Fibroblast of lung (primary cell): ENCODE measurements around the gene CPNE2. TPM values are rescaled to one million over a fixed set of nuclear protein-coding genes. Genes with fewer than 3 reads are reported as not detected.
A peak's percentile ranks its signal among the peaks of the same experiment; 100 is the strongest.

Experiments used
- DNase-seq, 2 donors: peaks; one replicate each; pipeline versions ENCODE4 v3.0.0 to v3.0.0-alpha.2; 2010; ENCODE audit warnings: low read depth in 2 of 2
- H2AFZ ChIP-seq: 2 replicates; pipeline ENCODE4 v1.5.1; 2012; ENCODE audit warnings: low read length, control low read depth, inconsistent platforms
- H3K27ac ChIP-seq: 2 replicates; pipeline ENCODE4 v1.5.1; 2011; ENCODE audit warnings: low read length, control low read depth; ENCODE audit not compliant: insufficient read depth
- H3K27me3 ChIP-seq: 2 replicates; pipeline ENCODE4 v1.5.1; 2011; ENCODE audit warnings: mild to moderate bottlenecking, low read length; ENCODE audit not compliant: control insufficient read depth, insufficient read depth
- H3K36me3 ChIP-seq: 2 replicates; pipeline ENCODE4 v1.5.1; 2011; ENCODE audit warnings: low read length; ENCODE audit not compliant: control insufficient read depth, insufficient read depth
- H3K4me1 ChIP-seq: 2 replicates; pipeline ENCODE4 v1.5.1; 2011; ENCODE audit warnings: low read length; ENCODE audit not compliant: control insufficient read depth, insufficient read depth; ENCODE audit errors: extremely low read depth
- H3K4me2 ChIP-seq: 2 replicates; pipeline ENCODE4 v1.5.1; 2011; ENCODE audit warnings: low read length, control low read depth; ENCODE audit not compliant: insufficient read depth; ENCODE audit errors: extremely low read depth
- H3K4me3 ChIP-seq, 4 experiments: fragments of 200-600 bp in 1 of 4; sonication (generic) in 1 of 4; replicated peaks in 1 of 4; 2 replicates each; pipeline ENCODE4 v1.5.1; 2011 to 2016; ENCODE audit warnings: low read length in 4 of 4, low read depth in 3 of 4, mild to moderate bottlenecking in 3 of 4, control low read depth in 2 of 4, inconsistent platforms in 1 of 4, mixed read lengths in 1 of 4; ENCODE audit not compliant: insufficient read depth in 1 of 4; ENCODE audit errors: control extremely low read depth in 1 of 4
- H3K79me2 ChIP-seq: 2 replicates; pipeline ENCODE4 v1.5.1; 2012; ENCODE audit warnings: mild to moderate bottlenecking, low read length, inconsistent platforms; ENCODE audit not compliant: control insufficient read depth, insufficient read depth
- H3K9ac ChIP-seq: 2 replicates; pipeline ENCODE4 v1.5.1; 2011; ENCODE audit warnings: mild to moderate bottlenecking, low read length, control low read depth; ENCODE audit not compliant: insufficient read depth
- H3K9me3 ChIP-seq: 2 replicates; pipeline ENCODE4 v1.5.1; 2012; ENCODE audit warnings: low read depth, low read length; ENCODE audit not compliant: control insufficient read depth, insufficient read depth
- H4K20me1 ChIP-seq: 2 replicates; pipeline ENCODE4 v1.5.1; 2011; ENCODE audit warnings: low read length; ENCODE audit not compliant: control insufficient read depth, insufficient read depth; ENCODE audit errors: extremely low read depth
- EZH2 ChIP-seq: IDR thresholded peaks from 2 replicates; pipeline ENCODE4 v1.5.1; 2012; ENCODE audit warnings: low read length, control low read depth, mild to moderate bottlenecking; ENCODE audit errors: missing control alignments
- polyA plus RNA-seq, 2 donors: library from polyadenylated mRNA; depleted of rRNA in 1 of 2; stranded (reverse) in 1 of 2; unstranded in 1 of 2; fragments of >200 nt; gene quantifications; 2 replicates each; pipeline ENCODE4 v1.2.1, GENCODE V29; 2011 to 2012; ENCODE audit warnings: missing spikeins in 1 of 2
- total RNA-seq: library from RNA; depleted of rRNA; stranded (reverse); fragments of >200 nt; gene quantifications from 2 replicates; pipeline ENCODE4 v1.2.1, GENCODE V29; 2014
- TF ChIP-seq, protein P1 (sequence below), 2 donors: IDR thresholded peaks in 1 of 2; conservative IDR thresholded peaks in 1 of 2; 1 replicate in 1 of 2; 2 replicates in 1 of 2; pipeline ENCODE4 v1.5.1; 2011 to 2012; ENCODE audit warnings: low read length in 2 of 2, control low read depth in 1 of 2, inconsistent platforms in 1 of 2, low read depth in 1 of 2, mild to moderate bottlenecking in 1 of 2

Gene CPNE2
- total and polyA plus RNA-seq, 2 donors (not counting 1 experiment from before 2014, with no cell fraction given) = 20.5 to 39.6 TPM

DNA sequence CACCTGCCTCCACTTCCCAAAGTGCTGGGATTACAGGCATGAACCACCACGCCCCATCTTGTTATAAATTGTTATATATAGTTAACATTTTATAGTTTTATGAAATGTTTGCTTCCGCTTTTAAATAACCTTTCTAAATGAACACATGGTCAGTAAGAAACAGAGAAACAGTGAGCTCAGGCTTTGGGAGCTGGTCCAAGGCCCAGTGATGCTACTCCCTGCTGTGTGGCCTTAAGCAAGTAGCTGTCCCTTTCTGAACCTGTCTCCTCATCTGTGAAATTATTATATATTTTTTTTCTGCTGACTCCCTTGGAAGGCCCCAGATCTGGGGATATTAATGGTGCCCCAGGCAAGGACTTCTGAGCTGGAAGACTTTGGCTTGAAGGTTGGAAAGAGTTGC lies 19.0 kb downstream of the CPNE2 start:
- Histone ChIP-seq H3K4me2 (no peak overlapping the region), H3K27me3 (no peaks in the 10 kb centered on the region), H3K36me3 (no peaks in the 10 kb centered on the region), H2AFZ (no peak overlapping the region), H3K4me3 (no peak overlapping the region), H3K9me3 (no peaks in the 10 kb centered on the region), H4K20me1 (no peaks in the 10 kb centered on the region), H3K27ac (no peak overlapping the region), H3K79me2 (no peaks in the 10 kb centered on the region), H3K4me1 (peaks cover 18% of the 10 kb centered on the region), H3K9ac (no peak overlapping the region)
- no peak for DNase-seq
- TF ChIP-seq, protein P1, sequence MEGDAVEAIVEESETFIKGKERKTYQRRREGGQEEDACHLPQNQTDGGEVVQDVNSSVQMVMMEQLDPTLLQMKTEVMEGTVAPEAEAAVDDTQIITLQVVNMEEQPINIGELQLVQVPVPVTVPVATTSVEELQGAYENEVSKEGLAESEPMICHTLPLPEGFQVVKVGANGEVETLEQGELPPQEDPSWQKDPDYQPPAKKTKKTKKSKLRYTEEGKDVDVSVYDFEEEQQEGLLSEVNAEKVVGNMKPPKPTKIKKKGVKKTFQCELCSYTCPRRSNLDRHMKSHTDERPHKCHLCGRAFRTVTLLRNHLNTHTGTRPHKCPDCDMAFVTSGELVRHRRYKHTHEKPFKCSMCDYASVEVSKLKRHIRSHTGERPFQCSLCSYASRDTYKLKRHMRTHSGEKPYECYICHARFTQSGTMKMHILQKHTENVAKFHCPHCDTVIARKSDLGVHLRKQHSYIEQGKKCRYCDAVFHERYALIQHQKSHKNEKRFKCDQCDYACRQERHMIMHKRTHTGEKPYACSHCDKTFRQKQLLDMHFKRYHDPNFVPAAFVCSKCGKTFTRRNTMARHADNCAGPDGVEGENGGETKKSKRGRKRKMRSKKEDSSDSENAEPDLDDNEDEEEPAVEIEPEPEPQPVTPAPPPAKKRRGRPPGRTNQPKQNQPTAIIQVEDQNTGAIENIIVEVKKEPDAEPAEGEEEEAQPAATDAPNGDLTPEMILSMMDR (conservative IDR thresholded peaks at IDR 0.05 in 1 of 2, IDR thresholded peaks at IDR 0.05 in 1 of 2; ENCODE audit: low read depth in 1 of 2, low read length in 2 of 2) = no peak
- TF ChIP-seq EZH2 = no peak

DNA sequence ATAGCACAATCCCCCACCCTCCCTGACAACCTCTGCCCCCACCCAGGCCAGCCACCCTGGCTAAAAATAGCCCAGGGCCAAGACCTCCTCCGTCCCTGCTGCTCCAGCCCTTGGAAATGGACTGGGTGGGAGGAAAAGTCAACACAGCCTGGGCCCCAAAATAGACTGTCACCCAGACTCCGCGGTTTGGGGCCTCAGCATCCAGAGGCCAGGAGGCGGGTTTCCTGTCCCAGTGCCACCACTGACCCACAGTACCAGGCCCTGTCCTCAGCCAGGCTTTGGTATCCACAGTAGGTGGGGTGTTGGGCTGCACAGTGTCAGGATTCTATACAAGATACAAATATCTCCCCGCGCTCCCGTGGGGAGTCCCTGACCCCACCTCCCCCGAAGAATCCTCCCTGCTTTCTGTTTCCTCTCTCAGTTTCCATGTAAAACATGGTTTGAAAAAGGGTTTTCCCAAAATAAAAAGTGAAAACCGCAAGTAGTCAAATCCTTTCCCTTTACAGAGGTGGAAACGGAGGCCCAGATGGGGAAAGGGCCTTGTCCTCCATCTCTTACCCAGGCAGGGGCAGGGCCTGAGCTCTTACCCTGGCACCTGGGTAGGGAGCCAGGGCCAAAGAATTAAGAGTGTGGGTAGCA lies 20.1 kb downstream of the CPNE2 start:
- no peak overlapping the region for H3K4me3 ChIP-seq
- H4K20me1 ChIP-seq = no peaks in the 10 kb centered on the region
- TF ChIP-seq, protein P1 (conservative IDR thresholded peaks at IDR 0.05 in 1 of 2, IDR thresholded peaks at IDR 0.05 in 1 of 2; ENCODE audit: low read depth in 1 of 2, low read length in 2 of 2) = no peak
- TF ChIP-seq EZH2 = no peak
- H3K27me3 ChIP-seq = no peaks in the 10 kb centered on the region
- no peak overlapping the region for H3K27ac ChIP-seq
- H3K9ac ChIP-seq = no peak overlapping the region
- H2AFZ ChIP-seq = peak overlapping the region; percentile 5
- DNase-seq = no peak
- H3K36me3 ChIP-seq = no peaks in the 10 kb centered on the region
- H3K9me3 ChIP-seq = no peaks in the 10 kb centered on the region
- no peaks in the 10 kb centered on the region for H3K79me2 ChIP-seq
- peaks cover 16% of the 10 kb centered on the region for H3K4me1 ChIP-seq
- peak overlapping the region; percentile 59 for H3K4me2 ChIP-seq

DNA sequence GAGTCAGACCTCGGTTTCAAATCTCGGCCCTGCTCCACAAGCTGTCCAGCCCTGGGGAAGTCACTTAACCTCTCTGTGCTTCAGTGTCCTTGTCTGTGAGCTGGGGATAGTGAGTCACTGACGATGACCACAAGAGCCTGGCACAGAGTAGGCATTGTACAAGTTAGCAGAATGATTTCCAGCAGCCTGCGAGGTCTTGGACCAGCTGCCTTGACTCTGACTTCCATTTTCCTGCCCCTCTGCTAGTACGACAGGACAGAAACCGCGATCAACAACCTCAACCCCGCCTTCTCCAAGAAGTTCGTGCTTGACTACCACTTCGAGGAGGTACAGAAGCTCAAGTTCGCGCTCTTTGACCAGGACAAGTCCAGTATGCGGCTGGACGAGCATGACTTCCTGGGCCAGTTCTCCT lies 20.7 kb downstream of the CPNE2 start:
- no peaks in the 10 kb centered on the region for H3K36me3 ChIP-seq
- H3K27ac ChIP-seq = no peak overlapping the region
- H3K9me3 ChIP-seq = no peaks in the 10 kb centered on the region
- no peak overlapping the region for H3K9ac ChIP-seq
- peaks cover 16% of the 10 kb centered on the region for H3K4me1 ChIP-seq
- H2AFZ ChIP-seq = no peak overlapping the region
- no peak overlapping the region for H3K4me3 ChIP-seq
- H4K20me1 ChIP-seq = no peaks in the 10 kb centered on the region
- no peak for TF ChIP-seq EZH2
- TF ChIP-seq, protein P1 (conservative IDR thresholded peaks at IDR 0.05 in 1 of 2, IDR thresholded peaks at IDR 0.05 in 1 of 2; ENCODE audit: low read depth in 1 of 2, low read length in 2 of 2) = no peak
- peak; percentile 36 to 77 for DNase-seq
- H3K4me2 ChIP-seq = no peak overlapping the region
- H3K79me2 ChIP-seq = no peaks in the 10 kb centered on the region
- H3K27me3 ChIP-seq = no peaks in the 10 kb centered on the region
